HG02840 (cell line): ENCODE measurements around the gene ZNF155.

Experiments
- ATAC-seq: cut with Tn5 transposase; IDR thresholded peaks from one replicate; pipeline ENCODE4 v1.9.1; 2021; ENCODE audit warnings: mild to moderate bottlenecking, moderate library complexity, moderate number of reproducible peaks; ENCODE audit not compliant: unreplicated experiment, low FRiP score

Gene ZNF155

GRCh38 chr19:44003461-44004009 lies 19.5 kb downstream of the ZNF155 start:
- ATAC-seq, result peak; percentile 7

- ATAC-seq, result no peak
These were observed 22.0 kb downstream of the ZNF155 start for GRCh38 chr19:44005973-44006372.

- no peak for ATAC-seq
These were observed 23.5 kb downstream of the ZNF155 start for GRCh38 chr19:44007473-44007872.

GRCh38 chr19:44010468-44010867 lies 26.5 kb downstream of the ZNF155 start:
- ATAC-seq, result no peak

GRCh38 chr19:44019498-44019897 lies 35.5 kb downstream of the ZNF155 start:
- ATAC-seq, result no peak

- no peak for ATAC-seq
These were observed 37.2 kb downstream of the ZNF155 start for GRCh38 chr19:44021221-44021620.

- ATAC-seq, result no peak
These were observed 40.9 kb downstream of the ZNF155 start for GRCh38 chr19:44024900-44025216.

- ATAC-seq, result peak; percentile 77
These were observed 41.4 kb downstream of the ZNF155 start, which contains the start of gene ZNF222 for GRCh38 chr19:44025217-44025936. Gene ZNF222, plus strand, starts transcription at chr19:44025379. Its CDS starts 58 bp downstream, at chr19:44025437.

- ATAC-seq, result no peak
These were observed 42.6 kb downstream of the ZNF155 start for GRCh38 chr19:44026622-44027021.

- no peak for ATAC-seq
These were observed 48.1 kb downstream of the ZNF155 start for GRCh38 chr19:44032001-44032610.

GRCh38 chr19:44042147-44042546 lies 58.2 kb downstream of the ZNF155 start:
- ATAC-seq, result no peak
